Measurements from ENCODE around the gene SPPL2A.

Gene SPPL2A

DNA sequence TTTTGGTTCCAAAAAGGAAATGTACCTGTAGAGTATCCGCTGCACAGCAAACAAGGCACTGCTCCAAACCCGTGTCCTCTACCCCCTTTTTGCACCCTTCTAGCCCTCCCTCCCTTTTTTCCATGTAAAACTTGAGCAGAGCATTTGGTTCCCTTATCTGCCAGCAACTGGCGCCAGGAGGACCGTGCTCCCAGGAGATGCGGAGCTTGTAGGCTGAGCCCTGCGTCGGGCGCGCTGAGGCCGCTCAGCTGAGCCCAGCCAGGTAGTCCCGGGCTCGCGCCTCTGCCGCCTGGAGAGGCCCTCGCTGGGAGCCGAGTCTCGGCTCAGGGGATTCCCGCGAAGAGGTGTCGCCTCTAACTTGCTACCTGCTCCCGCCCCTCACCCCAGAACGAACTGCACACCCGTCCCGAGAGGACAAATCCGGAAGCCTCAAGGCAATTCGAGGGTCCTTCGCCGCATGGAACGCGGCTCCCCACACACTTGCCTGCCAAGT is 79.5 kb downstream of the SPPL2A start:
- DNase-seq, result peak; percentile 81

DNA sequence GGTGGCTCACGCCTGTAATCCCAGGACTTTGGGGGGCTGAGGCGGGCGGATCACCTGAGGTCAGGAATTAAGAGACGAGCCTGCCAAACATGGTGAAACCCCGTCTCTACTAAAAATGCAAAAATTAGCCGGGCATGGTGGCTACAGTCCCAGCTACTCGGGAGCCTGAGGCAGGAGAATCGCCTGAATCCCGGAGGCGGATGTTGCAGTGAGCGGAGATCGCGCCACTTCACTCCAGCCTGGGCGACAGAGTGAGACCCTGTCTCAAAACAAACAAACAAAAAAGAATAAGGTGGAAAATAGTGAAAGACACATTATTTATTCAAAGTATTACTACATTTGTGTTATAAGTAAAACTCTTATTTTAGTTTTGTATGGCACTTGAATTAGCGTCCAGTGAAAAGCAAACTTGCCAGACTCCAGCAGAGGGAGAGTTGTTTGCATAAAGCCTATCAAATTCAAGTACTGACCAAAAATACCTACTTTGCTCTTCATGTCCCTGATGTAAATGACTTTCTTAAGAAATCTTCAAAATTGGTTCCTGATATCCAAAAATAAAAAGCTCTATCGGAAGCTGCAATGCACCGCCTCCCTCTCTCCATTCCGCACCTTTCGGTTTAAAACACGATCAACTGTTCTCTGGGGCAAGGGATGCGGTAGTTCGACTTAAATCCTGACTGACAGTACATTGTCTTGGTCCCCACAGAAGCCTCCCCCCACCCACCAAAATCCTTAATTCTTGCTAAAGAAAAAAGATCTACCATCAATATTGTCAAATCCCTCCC is 80.1 kb downstream of the SPPL2A start:
- DNase-seq, result no peak

DNA sequence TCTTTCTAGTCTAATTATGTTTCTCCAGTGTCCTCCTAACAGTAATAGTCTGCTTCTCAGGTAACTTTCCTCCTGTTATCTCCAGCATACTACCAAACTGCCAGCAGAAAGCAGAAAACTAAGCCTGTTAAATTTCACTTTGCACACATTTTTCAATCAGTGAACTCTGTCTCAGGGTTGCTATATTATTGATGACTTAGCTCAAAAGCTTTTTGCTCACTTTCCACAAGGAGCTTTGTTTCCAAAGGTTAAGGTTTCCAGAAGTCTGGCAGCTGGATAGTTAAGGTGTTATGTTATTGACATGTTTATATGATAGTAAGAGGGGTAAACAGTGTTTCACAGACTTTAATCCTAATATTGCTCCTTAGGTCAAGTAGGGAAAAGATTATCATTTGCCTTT is 84.0 kb downstream of the SPPL2A start:
- no peak for DNase-seq

DNA sequence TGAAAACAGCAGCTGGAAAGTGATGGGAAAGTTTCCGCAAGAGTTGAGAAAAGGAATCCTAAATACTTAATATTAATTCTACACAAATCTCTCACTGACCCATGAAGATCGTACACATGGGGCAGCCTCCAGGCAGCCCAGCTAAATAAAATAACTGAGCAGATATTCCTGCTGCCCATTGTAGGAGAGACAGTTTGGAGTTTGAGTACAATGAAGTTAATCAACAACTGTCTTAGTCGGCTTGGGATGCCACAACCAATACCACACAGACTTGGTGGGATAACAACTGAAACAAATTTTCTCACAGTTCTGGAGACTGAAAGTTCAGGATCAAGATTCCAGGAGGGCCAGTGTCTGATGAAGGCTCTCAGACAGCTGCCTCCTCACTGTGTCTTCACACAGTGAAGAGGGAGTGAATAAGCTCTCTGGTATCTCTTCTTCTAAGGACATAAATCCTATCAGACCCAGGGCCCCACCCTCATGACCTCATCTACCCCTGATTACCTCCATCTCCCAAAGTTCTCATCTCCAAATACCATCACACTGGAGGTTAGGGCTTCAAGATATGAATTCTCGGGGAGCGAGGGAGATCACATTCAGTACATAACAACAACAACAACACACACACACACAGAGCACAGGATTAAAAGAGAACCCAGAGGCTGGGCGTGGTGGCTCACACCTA is 88.6 kb downstream of the SPPL2A start:
- DNase-seq, result no peak

DNA sequence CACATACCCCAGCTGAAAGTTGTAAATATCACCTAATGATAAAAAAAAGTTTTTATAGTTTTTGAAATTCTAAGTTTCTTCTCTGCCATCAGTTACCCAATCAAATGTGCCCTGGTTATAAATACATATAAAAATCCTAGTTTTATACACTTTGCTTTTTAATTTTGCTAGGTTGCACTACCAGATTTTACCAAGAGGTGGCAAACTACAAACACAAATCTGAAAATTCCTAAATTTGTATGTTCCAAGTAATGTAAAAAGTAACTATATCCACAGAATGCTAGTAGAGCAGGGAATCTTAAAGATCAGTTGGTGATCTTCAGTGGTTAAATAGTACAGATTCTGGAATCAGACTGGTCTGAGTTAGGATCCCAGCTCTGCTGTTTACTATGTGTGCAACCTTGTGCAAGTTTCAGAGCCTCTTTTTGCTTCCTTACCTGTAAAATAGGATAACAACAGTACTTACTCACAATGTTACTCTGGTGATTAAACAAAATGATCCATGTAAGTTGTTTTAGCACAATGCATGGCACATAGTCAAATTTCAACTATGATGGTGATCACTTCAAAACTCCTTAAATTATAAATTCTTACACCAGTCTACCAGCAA is 89.9 kb downstream of the SPPL2A start:
- DNase-seq, result no peak

DNA sequence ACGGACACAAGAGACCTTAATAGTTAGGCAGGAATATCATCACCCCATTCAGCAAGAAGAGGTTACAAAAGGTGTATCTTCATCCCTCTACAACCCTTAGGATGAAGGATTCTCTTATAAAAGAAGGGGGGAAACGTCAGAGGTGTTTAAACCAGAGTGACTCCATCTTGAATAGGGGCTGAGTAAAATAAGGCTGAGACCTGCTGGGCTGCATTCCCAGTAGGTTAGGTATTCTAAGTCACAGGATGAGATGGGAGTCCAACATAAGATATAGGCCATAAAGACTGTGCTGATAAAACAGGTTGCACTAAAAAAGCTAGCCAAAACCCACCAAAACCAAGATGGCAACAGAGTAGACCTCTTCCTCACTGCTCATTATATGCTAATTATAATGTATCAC is 95.4 kb downstream of the SPPL2A start:
- no peak for DNase-seq

DNA sequence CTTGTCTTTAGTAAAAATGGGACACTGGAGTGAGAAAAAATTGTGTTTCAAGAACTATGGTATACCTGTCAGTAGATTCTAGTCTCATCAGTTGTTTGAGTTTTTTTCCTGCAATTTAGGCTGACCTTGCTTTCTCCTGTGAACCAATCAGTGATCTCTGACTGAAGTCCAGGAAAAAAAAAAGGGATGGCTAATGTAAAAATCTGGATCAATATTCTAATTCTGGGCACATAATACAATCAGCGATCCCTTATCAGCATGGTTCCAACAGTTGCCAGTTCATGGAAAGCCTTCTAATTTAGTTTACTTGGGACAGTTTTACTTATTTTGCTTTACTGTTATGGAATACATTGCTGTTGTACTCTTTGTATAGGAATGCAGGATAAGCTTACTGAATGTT is 95.9 kb downstream of the SPPL2A start:
- DNase-seq, result no peak

DNA sequence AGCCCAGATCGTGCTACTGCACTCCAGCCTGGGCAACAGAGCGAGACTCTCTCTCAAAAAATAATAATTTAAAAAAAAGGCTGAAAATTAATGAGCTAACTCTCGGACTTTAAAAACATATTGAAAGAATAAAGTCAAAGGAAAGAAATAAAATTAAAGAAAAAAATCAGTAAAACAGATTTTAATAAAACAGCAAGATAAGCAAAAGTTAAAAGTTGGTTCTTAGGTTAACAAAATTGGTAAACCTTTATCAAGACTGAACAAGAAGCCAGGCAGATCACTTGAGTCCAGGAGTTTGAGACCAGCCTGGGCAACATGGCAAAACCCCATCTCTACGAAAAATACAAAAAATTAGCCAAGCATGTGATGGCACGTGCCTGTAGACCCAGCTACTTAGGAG is 99.6 kb downstream of the SPPL2A start:
- no peak for DNase-seq

DNA sequence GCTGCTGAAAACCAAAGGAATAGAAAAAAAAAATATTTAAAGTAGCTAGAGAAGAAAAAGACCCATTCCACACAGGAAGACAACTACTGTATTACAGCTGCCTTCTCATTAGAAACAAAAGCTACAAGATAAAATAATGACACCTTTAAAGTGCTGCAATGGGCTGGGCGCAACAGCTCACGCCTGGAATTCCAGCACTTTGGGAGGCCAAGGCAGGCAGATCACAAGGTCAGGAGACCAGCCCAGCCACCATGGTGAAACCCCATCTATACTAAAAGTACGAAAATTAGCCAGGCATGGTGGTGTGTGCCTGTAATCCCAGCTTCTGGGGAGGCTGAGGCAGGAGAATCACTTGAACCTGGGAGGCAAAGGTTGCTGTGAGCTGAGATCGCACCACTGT is 110.0 kb downstream of the SPPL2A start:
- no peak for DNase-seq

DNA sequence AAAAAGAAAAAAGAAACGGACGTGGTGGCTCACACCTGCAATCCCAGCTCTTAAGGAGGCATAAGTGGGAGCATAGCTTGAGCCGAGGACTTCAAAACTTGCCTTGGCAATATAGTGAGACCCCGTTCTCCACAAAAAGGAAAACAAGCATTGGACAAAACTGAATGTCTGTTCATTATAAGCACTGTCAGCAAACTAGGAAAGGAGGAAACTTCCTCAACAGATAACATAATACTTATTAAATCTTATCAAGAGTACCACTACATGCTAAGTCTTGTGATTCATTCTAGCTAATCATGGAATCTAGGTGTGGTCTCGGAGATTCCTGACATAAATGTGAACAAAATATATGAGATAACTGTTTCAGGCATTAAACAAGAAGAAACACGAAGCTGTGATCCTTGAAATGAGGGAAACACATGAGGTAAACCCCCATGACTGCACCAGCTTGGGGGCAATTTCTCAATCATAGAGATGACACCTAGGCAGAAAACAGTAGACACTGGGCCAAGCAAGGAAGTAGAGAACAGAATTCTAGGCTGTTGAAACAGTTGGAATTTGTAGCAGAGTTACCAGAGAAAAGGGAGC is 112.3 kb downstream of the SPPL2A start:
- no peak for DNase-seq

DNA sequence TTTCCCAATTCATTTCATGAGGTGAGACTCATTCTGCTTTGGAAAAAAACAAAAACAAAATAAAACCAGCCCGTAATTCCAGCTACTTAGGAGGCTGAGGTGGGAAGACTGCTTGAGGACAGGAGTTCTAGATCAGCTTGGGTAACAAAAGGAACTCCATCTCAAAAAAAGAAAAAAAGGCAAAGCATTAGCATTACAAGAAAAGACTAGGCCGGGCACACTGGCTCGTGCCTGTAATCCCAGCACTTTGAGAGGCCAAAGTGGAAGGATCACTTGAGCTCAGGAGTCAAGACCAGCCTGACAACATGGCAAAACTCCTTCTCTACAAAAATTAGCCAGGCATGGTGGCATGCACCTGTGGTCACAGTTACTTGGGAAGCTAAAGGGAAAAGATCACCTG is 112.8 kb downstream of the SPPL2A start:
- no peak for DNase-seq

Measured in stimulated activated CD4-positive, alpha-beta T cell treated with anti-CD3 and anti-CD28 coated beads, Interleukin-1b, Interleukin-23, amount 100 ng/mL, for 48 hours (primary cell).